Fibroblast of lung (primary cell): ENCODE results near the gene FBF1.

Experiments used
- EZH2 ChIP-seq: IDR thresholded peaks from 2 replicates; pipeline ENCODE4 v1.5.1; 2012; ENCODE audit warnings: low read length, control low read depth, mild to moderate bottlenecking; ENCODE audit errors: missing control alignments
- TF ChIP-seq, protein P1 (sequence below), 2 donors: IDR thresholded peaks in 1 of 2; conservative IDR thresholded peaks in 1 of 2; 1 replicate in 1 of 2; 2 replicates in 1 of 2; pipeline ENCODE4 v1.5.1; 2011 to 2012; ENCODE audit warnings: low read length in 2 of 2, control low read depth in 1 of 2, inconsistent platforms in 1 of 2, low read depth in 1 of 2, mild to moderate bottlenecking in 1 of 2

DNA sequence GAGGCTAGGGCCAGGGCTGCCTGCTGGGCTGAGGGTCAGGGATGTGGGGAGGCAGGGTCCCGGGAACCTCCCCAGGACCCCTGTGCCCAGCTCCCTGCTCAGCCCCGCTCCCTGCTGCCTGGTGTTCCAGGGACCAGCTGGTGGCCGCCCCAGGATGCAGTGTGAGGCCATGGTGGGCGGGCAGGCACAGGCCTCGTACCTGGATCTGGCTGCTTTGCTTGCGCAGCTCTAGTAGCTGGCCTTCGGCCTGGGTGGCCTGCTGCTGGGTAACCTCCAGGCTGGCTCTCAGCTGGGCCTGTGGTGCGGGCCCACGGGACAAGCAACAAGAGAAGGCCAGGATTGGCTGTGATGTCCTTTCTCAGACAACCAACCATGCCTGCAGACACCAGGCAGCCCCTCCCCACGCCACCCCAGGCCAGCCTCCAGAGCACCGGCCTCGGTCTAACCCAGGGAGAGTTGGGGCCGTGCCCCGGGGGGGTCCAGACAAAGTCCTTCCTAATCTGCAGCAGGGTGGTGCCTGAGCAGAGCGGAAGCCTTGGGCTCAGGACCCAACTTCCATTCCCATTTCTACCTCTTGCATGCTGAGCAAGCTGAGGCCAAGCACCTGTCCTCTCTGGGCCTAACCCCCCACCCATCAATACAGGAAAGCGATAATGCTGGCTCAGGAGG is 48.2 kb downstream of the FBF1 start:
- TF ChIP-seq, protein P1, sequence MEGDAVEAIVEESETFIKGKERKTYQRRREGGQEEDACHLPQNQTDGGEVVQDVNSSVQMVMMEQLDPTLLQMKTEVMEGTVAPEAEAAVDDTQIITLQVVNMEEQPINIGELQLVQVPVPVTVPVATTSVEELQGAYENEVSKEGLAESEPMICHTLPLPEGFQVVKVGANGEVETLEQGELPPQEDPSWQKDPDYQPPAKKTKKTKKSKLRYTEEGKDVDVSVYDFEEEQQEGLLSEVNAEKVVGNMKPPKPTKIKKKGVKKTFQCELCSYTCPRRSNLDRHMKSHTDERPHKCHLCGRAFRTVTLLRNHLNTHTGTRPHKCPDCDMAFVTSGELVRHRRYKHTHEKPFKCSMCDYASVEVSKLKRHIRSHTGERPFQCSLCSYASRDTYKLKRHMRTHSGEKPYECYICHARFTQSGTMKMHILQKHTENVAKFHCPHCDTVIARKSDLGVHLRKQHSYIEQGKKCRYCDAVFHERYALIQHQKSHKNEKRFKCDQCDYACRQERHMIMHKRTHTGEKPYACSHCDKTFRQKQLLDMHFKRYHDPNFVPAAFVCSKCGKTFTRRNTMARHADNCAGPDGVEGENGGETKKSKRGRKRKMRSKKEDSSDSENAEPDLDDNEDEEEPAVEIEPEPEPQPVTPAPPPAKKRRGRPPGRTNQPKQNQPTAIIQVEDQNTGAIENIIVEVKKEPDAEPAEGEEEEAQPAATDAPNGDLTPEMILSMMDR (conservative IDR thresholded peaks at IDR 0.05 in 1 of 2, IDR thresholded peaks at IDR 0.05 in 1 of 2; ENCODE audit: low read depth in 1 of 2, low read length in 2 of 2): no peak
- TF ChIP-seq EZH2: no peak
